NCI-H2227 treated with DMSO at 0.1 percent for 48 hours (cell line): ENCODE data around the gene ZSWIM1.
"Not testable (repeated sequence)": the region's sequence is repeated elsewhere in the genome, so short reads cannot be mapped to it uniquely, and the experiment has no call there.

ENCODE experiments used
- DNase-seq: peaks from one replicate; lab custom pipeline; 2025; lab: John Stamatoyannopoulos, UW

Gene ZSWIM1

DNA sequence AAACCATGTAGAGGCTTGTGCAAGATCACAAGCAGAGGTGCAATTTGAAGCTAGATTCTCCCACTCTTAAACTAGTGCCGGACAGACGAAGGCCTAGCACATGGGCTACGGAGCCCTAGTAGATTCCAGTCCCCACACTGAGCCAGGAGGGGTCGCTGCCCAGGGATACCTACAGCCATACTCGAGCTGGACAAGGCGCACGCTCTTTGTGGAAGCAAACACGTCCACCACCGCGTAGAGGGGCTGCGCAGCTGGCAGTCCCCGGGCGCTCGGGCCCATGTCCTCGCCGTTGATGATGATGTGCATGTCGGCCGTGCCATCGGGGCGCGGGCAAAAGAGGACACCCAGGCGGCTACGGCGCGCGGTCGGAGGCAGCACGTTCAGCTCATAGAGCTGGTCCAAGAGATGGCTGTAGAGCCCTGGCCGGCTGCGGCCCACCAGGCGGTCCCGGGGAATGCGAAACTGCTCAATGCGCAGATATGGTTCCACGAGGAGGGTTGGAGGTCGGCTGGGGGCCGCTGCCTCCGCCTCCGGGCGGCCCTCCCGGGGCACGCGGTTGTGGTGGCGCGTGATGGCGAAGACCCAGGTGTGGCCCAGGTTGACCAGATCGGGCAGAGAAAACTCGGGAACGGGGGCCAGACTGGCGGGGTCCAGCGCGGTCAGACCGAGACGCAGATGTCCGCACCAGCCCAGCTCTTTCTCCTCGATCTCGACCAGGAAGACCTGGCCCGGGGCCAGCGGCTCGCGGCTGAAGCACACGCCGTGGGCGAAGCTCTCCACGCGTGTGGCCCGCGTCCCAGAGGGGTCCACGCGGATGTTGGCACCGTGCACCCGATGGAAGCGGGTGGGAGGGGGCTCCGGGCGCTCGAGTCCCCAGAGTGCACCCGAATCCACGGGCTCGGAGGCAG, 9.3 kb downstream of the ZSWIM1 start:
- DNase-seq: peak; percentile 60

DNA sequence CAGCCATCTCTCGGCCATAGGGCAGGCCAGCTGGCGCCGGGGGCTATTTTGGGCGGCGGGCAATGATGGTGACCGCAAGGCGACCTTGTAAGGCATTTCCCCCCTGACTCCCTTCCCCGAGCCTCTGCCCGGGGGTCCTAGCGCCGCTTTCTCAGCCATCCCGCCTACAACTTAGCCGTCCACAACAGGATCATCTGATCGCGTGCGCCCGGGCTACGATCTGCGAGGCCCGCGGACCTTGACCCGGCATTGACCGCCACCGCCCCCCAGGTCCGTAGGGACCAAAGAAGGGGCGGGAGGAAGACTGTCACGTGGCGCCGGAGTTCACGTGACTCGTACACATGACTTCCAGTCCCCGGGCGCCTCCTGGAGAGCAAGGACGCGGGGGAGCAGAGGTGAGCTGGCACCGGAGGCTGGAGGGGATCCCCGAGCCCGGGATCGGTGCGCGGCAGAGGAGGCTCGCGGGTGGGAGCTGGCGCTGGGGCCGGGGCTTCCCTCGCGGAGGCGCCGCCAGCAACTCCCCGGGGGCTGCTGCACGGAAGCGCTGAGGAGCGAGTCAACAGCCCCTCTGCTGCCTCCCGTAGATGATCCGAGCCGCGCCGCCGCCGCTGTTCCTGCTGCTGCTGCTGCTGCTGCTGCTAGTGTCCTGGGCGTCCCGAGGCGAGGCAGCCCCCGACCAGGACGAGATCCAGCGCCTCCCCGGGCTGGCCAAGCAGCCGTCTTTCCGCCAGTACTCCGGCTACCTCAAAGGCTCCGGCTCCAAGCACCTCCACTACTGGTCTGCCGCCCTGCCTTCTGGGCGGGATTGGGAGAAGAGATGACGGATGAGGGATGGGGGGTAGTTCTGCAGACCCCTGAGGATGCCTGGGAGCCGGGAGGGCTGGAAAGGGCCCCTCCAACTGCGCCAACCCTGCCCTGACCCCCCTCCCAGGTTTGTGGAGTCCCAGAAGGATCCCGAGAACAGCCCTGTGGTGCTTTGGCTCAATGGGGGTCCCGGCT, 10.3 kb downstream of the ZSWIM1 start, which contains the start of the genes CTSA and NEURL2:
CTSA (plus strand) TSS at position 351 of the 999 bp plus-strand sequence; CDS start at position 585, 234 bp downstream.
NEURL2 (minus strand) TSS at position 224 of the 999 bp plus-strand sequence; CDS start at position 7, 217 bp downstream.
- DNase-seq: peak; percentile 66

DNA sequence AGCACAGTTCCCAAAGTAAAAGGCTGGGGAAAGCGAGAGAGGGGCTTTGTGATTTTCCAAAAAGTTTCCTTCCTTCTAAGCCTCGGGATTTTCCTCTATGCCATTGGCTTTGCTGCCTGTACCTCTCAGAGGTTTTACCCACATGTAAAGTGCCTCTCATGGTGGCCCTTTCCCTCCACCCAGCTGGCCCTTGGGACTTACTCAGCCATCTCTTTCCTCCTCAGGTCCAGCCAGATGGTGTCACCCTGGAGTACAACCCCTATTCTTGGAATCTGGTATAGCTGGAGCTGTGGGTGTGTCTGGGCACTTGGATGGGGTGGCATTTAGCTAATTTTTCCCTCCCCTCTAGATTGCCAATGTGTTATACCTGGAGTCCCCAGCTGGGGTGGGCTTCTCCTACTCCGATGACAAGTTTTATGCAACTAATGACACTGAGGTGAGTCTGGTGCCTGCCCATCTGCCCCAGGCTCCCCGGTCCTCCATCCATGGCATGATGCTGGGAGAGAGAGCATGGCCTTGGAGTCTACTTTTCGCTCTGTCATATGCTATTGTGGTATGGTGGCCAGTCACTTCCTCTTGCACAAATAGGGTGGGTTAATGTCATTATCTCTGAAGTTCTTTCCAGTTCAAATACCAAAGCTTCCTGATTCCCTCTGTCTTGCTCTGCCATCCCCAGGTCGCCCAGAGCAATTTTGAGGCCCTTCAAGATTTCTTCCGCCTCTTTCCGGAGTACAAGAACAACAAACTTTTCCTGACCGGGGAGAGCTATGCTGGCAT, 11.2 kb downstream of the ZSWIM1 start:
- DNase-seq: no peak

DNA sequence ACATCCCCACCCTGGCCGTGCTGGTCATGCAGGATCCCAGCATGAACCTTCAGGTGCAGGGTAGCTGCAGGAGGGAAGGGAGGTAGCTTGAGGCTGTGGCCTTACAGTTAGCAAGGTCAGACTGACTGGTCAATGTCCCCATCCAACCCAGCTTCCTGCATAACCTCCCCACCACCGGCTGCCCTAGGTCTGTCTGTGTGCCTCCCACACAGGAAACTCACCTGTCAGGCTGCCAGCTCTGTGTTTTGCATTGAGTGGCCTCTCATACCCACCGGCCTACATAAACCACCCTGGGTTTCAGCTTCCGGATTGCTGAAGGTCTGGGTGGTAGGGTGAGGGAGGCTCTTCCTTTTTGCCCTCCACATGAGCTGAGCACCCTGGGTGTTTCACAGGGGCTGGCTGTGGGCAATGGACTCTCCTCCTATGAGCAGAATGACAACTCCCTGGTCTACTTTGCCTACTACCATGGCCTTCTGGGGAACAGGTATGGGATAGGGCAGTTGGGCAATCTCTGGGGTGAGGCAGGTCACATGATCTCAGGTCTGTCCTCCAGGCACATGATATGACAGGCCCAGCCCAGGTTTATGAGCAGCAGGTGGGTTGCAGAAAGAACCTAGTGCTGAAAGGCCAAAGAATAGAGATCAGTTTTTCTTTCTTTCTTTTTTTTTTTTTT, 11.9 kb downstream of the ZSWIM1 start:
- no peak for DNase-seq

DNA sequence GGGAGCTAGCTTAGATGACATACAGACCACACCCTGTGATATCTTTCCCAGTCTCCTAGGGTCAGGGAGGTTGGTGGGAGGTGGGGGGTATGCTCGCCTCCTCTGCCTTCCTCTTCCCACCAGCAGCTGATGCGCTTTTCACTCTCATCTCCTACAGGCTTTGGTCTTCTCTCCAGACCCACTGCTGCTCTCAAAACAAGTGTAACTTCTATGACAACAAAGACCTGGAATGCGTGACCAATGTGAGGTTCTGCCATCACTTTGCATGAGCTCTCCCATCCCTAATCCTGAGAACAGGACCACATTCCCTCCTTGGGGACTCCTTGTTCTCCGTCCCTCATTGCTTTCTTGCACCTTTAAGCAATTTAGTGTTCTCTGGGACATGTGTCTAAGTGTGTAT, 12.8 kb downstream of the ZSWIM1 start:
- no peak for DNase-seq

DNA sequence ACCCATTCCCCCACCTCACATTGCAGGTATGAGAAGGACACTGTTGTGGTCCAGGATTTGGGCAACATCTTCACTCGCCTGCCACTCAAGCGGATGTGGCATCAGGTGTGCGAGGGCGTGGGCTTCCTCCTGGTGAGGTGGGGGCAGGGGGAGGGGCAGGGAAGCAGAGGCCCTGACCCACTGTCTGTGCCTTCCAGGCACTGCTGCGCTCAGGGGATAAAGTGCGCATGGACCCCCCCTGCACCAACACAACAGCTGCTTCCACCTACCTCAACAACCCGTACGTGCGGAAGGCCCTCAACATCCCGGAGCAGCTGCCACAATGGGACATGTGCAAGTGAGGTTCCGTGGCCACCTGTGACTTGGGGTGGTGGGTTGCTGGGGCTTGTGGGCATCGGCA, 13.8 kb downstream of the ZSWIM1 start:
- no peak for DNase-seq

DNA sequence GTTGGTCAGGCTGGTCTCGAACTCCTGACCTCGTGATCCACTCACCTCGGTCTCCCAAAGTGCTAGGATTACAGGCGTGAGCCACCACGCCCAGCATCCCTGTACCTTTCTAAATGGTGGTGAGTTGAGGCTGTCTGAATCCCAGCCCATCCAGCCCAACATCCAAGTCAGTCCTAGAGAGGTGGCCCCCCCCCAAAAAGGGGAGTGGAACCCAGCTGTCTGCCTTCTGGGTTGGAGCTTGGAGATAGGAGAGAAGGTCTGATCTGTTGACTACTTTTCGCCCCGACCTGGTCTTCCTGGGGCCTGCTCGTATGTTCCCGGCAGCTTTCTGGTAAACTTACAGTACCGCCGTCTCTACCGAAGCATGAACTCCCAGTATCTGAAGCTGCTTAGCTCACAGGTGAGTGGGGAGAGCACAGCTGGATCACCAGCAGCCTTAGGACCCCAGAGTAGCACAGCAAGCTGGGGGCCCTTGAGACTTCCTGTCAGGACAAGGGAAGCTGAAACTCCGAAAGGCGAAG, 15.7 kb downstream of the ZSWIM1 start:
- no peak for DNase-seq

DNA sequence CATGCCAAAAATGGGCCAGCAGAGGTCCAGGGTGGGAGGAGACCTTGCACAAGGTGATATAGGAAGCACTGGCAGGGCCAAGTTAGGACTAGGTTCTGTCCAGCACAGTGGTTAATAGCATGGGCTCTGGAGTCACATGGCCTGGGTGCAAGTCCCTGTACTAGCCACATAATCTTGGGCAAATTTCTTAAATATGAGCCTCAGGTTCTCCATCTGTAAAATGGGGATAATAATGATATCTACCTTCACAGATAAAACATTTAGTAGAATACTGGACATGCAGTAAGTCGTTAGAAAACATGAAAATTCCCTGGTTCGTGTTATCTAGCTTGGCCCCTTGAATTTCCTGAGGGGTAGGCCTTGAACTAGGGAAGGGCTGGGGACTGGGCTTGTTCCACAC, 16.3 kb downstream of the ZSWIM1 start:
- DNase-seq: no peak

DNA sequence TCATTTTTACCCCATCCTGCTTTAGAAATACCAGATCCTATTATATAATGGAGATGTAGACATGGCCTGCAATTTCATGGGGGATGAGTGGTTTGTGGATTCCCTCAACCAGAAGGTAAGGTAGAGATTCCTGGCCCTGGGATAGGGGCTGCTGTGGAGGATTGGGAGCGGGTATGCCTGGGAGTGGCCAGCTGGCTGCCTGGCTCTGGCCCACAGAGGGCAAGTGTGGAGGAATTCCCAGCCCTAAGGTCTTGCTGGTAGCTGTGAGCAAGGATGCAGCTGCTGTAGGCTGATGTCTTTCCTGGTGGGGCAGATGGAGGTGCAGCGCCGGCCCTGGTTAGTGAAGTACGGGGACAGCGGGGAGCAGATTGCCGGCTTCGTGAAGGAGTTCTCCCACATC, 16.7 kb downstream of the ZSWIM1 start:
- DNase-seq: no peak

DNA sequence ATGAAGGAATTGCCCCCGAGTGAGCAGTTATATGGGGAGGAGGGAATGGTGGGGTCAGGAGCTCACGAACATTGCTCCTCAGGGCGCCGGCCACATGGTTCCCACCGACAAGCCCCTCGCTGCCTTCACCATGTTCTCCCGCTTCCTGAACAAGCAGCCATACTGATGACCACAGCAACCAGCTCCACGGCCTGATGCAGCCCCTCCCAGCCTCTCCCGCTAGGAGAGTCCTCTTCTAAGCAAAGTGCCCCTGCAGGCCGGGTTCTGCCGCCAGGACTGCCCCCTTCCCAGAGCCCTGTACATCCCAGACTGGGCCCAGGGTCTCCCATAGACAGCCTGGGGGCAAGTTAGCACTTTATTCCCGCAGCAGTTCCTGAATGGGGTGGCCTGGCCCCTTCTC, 17.3 kb downstream of the ZSWIM1 start:
- DNase-seq: no peak

DNA sequence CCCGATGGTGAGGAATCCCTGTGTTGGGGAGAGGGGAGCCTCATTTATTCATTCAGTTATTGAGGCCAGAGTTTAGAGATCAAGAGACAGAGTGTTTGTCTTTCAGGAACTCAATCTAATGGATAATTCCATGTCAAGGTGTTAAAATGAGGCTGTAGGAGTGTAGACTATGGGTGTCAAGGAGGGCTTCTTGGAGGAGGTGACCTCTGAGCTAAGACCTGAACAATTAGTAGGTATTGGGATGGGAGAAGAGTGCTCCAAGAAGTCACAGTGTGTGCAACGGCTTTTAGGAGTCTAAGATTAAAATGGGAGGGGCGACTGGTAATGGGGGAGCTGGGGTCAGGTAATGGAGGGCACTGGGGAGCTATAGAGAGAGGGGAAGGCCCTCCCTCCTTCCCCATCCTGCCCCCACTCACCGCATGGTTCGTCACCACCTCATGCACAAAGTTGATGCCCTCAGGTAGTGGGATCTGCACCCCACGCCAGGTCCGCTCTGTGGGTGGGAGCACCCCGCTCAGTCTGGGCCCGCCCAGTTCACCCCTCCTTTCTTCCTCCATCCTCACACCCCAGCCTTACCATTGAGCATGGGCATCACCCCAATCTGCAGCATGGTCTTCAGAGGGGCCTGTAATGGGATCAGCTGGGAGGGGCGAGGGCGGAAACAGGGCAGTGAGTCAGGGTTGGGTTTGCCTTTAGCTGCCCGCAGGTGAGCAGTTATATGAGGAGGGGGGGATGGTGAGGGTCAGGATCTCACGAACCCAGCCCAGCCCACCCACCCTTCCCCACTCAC, 18.2 kb downstream of the ZSWIM1 start:
- no peak for DNase-seq

DNA sequence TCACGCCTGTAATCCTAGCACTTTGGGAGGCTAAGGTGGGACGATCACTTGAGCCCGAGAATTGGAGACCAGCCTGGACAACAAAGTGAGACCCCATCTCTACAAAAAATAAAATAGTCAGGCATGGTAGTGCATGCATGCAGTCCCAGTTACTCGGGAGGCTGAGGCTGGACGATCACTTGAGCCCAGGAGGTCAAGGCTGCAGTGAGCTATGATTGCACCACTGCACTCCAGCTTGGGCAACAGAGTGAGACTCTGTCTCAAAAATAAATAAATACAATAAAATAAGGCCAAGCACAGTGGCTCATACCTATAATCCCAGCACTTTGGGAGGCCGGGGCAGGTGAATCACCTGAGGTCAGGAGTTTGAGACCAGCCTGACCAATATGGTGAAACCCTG, 20.3 kb downstream of the ZSWIM1 start:
- not testable (repeated sequence) for DNase-seq

DNA sequence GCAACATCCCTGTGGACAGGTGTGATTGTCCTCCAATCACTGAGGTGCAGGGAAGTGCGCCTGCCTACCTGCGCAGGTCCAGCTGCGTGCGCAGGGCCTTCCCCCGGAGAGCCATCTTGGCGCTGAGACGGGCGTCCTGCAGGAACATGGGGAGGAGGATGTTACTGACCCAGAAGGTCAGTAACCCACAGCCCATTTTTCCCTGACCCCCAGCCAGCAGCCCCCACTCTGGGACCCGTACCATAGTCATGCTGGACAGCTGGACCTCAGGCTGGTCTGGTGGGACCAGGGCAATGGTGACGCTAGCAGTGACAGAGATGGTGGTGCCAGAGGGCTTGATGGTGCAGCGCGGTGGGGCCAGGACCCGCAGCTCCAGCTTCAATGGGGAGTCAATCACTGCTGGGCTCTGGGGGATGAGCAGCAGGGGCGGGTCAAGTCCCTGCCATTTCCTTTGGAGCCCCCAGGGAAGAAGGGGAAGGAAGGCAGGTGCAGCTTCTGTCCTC, 21.2 kb downstream of the ZSWIM1 start:
- no peak for DNase-seq

DNA sequence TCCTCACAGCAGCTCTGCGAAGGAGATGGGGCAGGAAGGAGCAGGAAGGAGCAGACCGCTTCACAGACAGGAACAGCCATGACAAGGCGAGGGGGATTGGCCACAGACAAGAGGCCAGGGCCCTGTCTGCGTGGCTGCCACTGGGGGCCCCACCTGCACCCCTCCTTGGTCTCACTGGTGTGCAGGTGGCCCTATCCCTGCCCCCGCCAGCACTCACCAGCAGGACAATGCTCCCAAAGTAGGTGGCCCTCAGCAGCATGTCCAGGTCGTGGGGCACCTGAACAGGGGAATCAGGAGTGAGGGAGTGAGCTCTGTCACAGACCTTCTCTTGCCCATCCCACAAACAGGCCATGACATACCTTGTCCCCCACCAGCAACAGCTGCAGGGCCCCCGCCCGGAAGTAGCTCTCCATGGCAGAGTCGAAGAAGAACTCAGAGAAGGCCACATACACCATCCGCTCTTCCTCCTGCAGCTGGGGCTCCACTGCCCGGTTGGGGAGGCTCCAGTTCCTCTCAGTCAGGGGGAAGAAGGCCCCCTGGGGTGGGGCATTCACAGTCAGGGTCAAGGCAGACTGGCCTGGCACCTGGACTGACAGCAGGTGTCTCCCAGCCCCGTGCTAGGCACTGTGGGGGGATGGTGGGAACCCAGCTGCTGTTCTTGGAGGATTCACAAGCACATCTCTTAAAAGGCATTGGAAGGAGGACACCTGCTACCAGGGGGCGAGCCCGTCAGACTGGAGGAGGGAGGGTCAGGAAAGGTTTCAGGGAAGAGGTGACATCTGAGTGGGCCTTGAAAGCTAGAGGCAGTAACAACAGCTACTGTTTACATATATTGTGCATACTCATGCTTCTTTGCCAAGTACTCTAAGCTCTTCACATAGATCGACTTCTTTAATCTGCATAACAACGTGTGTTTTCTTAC, 23.8 kb downstream of the ZSWIM1 start:
- DNase-seq: no peak

DNA sequence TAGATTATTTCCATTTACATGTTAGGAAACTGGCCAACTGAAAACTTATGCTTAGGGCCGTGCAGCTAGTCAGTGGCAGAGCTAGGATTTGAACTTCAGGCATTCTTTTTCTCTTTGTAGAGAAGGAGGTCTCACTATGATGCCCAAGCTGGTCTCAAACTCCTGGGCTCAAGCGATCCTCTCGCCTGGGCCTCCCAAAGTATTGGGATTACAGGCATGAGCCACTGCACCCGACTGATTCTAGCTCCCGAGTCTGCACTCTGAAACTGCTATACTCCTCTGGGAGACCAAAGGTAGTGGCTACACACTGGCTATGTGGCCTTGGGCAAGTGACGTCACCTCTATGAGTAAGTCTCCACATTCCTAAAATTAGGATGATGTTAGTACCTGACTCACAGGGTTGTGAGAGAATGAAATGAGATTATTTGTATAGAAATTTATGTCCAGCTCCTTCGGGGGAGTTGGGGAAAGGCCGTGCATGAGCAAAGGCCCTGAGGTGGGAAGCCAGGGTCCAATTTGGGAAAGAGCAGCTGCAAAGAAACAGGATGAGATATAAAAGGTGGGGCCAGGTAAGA, 24.6 kb downstream of the ZSWIM1 start:
- no peak for DNase-seq

DNA sequence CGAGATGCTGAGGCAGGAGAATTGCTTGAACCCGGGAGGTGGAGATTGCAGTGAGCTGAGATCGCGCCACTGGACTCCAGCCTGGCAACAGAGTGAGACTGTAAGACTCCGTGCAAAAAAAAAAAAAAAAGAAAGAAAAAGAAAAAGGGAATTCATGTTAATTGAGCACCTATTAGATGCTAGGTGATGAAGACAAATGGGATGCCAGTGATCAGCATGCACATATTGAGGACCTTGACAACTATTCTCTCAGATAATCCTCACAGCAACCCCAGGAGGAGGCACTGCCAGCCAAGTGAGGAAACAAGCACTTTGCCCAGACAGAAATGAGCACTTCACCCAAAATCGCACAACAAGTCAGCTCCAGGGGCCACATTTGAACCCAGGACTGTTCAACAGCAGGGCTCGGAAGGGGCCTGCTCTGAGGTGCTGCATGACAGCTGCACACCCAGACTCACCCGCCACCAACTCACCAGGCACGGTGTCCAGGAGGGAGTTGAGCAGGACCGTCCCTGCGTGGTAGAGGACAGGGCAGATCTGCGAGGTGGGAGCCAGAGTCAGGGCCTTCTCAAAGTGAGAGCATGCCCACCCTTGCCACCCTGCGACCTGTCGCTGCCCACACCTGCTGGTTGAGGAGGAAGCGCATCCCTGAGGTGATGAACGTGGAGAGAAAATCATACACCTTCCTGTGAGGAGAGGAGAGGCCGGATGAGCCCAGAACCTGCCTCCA, 26.4 kb downstream of the ZSWIM1 start:
- no peak for DNase-seq

DNA sequence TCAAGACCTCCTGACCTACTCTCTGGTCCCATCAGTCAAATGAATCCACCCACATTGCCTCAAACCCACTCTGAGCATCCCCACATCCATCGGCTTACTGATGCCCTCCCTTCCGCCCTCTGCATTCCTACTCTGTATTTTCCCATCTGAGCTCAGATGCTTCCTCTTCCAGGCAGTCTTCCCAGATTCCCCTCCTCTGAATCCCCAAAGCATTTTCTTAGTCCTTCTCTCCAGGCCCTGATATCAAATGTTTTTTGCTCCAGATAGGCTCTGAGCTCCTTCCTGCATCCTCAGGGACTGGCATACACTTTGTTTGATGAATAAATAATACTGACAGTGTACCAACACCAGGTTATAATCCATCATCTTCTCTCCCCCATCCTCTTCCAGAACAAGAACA, 27.1 kb downstream of the ZSWIM1 start:
- DNase-seq: no peak

DNA sequence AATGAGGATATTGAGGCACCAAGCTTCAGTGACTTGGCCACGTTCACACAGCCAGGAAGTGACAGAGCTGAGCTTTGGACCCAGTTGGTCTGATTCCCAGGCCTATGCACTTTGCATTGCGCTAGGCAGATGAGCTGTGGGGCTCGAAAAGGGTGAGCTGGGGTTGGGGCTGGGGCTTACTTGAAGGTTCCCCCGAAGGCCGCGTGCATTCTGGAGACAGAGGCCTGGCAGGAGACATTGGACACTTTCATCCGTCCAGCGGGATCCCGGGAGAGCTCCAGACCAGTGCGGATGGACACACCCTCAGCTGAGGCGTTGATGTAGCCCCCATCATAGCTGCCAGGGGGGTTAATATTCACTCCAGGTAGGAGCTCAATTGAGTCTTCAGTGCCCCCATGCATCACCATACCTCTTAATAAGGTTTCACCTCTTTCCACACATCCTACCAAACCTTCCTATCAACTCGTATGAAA, 28.3 kb downstream of the ZSWIM1 start:
- no peak for DNase-seq
